ENCODE results near the gene CYP1A2.
"Not testable (repeated sequence)": the region's sequence is repeated elsewhere in the genome, so short reads cannot be mapped to it uniquely, and the experiment has no call there.

The CYP1A2 gene

GRCh38 chr15:74777769-74778598 is 29.3 kb downstream of the CYP1A2 start:
- DNase-seq: no peak

DNA sequence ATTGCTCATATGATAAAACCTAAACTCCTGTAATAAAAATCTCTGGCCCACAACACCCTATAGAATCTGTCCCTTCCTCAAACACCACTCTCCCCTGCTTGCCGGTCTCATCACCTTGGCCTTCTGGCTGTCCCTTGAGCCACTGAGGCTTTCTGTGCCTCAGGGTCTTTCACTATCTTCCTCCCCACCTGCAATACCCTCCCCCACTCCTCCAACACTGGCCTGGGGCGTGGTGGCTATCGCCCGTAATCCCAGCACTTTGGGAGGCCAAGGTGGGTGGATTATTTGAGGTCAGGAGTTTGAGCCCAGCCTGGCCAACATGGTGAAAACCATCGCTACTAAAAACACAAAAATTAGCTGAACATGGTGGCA is 29.9 kb downstream of the CYP1A2 start:
- DNase-seq: no peak

- DNase-seq: no peak
Measured at GRCh38 chr15:74779162-74779648, 30.6 kb downstream of the CYP1A2 start.

GRCh38 chr15:74780523-74781430 is 32.1 kb downstream of the CYP1A2 start:
- peak; percentile 70 for DNase-seq

- DNase-seq: peak; percentile 85
Measured at GRCh38 chr15:74781431-74782258, 33.0 kb downstream of the CYP1A2 start, which contains the start of gene CSK. CSK (plus strand) TSS chr15:74782080; CDS start chr15:74798298, 16,218 bp downstream.

GRCh38 chr15:74782259-74783071 is 33.8 kb downstream of the CYP1A2 start:
- peak; percentile 72 for DNase-seq

- DNase-seq: no peak
Measured at GRCh38 chr15:74783072-74783807, 34.6 kb downstream of the CYP1A2 start.

DNA sequence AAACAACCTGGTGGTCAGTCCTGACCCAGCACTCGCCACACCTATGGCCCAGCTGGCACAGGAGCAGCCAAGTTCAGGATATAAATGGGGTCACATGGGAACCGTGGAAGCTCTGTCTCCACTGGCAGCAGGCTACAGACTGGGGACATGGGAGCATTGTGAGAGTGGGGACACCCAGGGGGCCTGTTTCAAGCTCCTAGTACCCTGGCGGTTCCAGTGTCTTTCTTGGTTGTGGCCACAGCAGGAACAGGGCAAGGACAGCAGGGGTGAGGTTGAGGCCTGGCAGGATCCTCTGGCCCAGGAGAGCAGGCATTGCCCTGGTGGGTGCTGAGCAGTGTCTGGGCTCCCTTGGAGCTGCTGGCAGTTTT is 35.1 kb downstream of the CYP1A2 start:
- no peak for DNase-seq

GRCh38 chr15:74784426-74785193 is 36.0 kb downstream of the CYP1A2 start:
- DNase-seq: no peak

DNA sequence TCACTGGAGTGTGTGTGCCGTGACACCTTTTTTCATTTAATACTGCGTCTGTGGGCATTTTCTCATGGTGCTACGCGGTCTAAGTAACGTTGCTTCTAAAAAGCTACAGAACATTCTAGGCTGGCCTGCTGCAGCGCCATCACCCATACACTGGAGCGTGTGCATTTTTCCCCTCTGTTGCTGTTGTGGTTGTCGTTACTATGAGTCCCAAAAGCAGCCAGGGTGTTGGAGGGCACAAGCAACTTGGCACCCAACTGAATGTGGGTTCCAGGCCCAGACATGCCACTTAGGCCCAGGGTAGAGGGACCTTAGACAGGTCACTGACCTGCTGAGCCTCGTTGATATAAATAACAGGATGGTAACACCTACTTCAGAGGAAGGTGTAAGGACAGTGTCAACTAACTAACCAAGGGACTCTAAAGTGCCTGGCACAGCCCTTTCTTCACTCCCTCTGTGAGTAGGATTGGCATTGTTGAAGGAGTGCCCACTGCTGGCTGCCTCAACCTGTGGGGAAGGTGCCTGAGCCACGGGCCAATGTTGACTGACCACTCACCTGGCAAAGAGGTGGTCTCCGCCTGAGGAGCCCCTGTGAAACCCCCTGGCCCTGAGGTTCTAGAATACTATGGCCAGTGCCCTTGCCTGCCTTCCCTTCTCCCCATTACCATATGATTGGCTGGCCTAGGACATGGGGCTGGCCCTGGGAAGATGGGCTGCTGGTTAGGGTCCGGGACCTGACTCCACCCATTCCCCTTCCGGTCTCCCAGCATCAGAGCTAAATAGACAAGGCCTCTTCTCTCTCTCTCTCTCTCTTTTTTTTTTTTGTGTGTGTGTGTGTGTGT is 36.8 kb downstream of the CYP1A2 start:
- DNase-seq: peak; percentile 71

- DNase-seq: not testable (repeated sequence)
Measured at GRCh38 chr15:74786081-74786480, 37.4 kb downstream of the CYP1A2 start.

GRCh38 chr15:74786551-74787165 is 38.0 kb downstream of the CYP1A2 start:
- DNase-seq: no peak

GRCh38 chr15:74787251-74788041 is 38.8 kb downstream of the CYP1A2 start:
- peak; percentile 89 for DNase-seq

DNA sequence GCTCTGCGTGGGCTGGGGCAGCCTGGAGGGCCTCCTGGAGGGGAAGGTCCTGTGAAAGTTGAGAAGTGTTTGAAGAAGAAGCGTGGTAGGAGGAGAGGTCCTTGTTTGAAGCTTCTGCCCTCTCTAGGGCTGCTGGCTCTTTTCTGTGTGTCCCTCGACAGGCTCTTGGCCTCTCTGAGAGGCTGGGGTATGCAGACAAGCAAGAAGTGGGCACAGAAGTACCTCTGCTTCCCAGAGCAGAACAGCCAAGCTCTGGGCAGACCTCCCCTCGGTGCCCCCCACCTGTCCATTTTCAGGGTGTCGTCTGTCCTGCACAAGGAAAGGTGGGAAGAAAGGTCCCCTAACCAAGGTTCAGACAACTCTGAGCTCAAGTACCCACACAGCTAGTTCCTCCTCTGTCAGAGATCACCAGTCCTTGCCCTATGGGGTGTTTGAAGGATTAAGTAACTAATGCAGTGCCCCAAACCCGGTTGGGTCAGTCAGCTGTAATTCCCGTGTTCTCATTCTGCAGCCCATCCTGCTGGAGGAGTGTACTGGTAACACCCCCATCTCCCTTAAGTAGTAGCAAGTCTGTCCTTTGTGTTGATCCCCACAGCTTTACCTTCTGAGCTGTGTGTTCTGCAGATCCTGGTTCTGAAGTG is 39.5 kb downstream of the CYP1A2 start:
- DNase-seq: no peak

DNA sequence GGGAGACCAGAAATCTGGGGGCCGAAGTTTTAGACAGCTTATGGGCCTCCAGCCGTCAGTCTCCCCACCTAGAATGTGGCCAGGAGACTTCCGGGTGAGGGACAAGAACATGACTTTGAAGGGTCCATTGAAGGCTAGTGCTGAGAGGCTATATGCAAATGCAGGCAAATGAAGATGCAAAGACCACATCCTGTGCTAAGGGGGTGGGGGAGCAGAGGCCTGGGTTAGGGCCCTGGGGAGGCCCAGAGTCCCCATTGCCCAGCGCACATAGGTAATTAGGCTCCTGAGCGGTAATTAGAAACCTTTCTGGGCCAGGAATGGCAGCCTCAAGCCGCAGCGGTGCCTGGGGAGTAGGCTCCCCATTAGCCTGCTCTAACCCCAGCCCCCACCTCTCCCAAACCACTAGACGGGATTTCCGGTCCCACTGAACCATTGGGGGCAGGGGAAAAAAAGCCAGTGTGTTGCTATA is 40.1 kb downstream of the CYP1A2 start:
- DNase-seq: peak; percentile 62

DNA sequence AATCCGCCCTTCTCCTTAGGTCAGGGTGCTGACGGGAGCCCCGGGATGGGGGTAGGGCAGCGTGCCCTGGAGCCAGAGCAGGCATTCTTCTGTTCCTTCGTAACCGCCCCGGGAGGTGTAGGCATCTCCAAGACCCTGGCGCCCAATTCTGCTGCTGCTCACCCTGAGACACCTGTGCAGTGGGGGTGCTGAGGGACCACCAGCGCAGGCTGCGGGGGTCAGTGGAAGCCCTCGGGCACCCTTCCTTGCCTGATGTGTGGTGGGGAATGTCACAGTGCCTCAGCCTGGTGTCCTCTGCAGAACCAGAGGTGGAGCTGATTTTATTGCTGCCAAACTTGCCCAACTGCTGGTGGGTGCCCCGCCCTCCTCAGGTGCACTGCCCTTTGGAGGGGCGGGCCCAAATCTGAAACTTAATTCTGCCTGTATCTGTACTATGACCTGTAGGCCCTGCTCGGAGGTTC is 40.6 kb downstream of the CYP1A2 start:
- DNase-seq: no peak

GRCh38 chr15:74789741-74790079 is 41.1 kb downstream of the CYP1A2 start:
- DNase-seq: no peak

All from CD4-positive, alpha-beta T cell treated with Interleukin-12 subunit alpha and Interleukin-12 subunit beta, for 1 hour (primary cell).